Measurements from ENCODE around the gene HAND2.
A peak's percentile ranks its signal among the peaks of the same experiment; 100 is the strongest.

Gene HAND2

GRCh38 chr4:173535165-173535902 lies 5.3 kb upstream of the HAND2 start:
- H3K36me3 ChIP-seq (ENCODE audit: control insufficient read depth, low read depth, low read length), result no peaks in the 10 kb centered on the region
- H3K9ac ChIP-seq (ENCODE audit: low read length), result no peak overlapping the region

GRCh38 chr4:173534434-173534833 lies 4.4 kb upstream of the HAND2 start:
- Histone ChIP-seq H3K4me3 (ENCODE audit: low read length) (no peak overlapping the region), H3K27me3 (ENCODE audit: control insufficient read depth, insufficient read depth, low read length) (peaks cover 100% of the 10 kb centered on the region), H3K36me3 (ENCODE audit: control insufficient read depth, low read depth, low read length) (no peaks in the 10 kb centered on the region), H3K9me3 (ENCODE audit: control insufficient read depth, low read depth, low read length) (no peaks in the 10 kb centered on the region), H3K4me1 (ENCODE audit: control insufficient read depth, low read depth, low read length) (peaks cover 15% of the 10 kb centered on the region), H3K27ac (ENCODE audit: low read length) (no peak overlapping the region), H3K9ac (ENCODE audit: low read length) (no peak overlapping the region)

More at GRCh38 chr4:173535165-173535902, 5.3 kb upstream of the HAND2 start:
- H3K4me3 ChIP-seq (ENCODE audit: low read length), result no peak overlapping the region
- peaks cover 100% of the 10 kb centered on the region for H3K27me3 ChIP-seq (ENCODE audit: control insufficient read depth, insufficient read depth, low read length)
- H3K9me3 ChIP-seq (ENCODE audit: control insufficient read depth, low read depth, low read length), result no peaks in the 10 kb centered on the region
- peaks cover 14% of the 10 kb centered on the region for H3K4me1 ChIP-seq (ENCODE audit: control insufficient read depth, low read depth, low read length)
- no peak overlapping the region for H3K27ac ChIP-seq (ENCODE audit: low read length)

- Histone ChIP-seq H3K36me3 (ENCODE audit: control insufficient read depth, low read depth, low read length) (no peaks in the 10 kb centered on the region), H3K4me3 (ENCODE audit: low read length) (no peak overlapping the region), H3K9me3 (ENCODE audit: control insufficient read depth, low read depth, low read length) (no peaks in the 10 kb centered on the region), H3K27me3 (ENCODE audit: control insufficient read depth, insufficient read depth, low read length) (peaks cover 97% of the 10 kb centered on the region), H3K9ac (ENCODE audit: low read length) (no peak overlapping the region), H3K4me1 (ENCODE audit: control insufficient read depth, low read depth, low read length) (peaks cover 6% of the 10 kb centered on the region), H3K27ac (ENCODE audit: low read length) (no peak overlapping the region)
Measured at GRCh38 chr4:173532725-173533511, 2.9 kb upstream of the HAND2 start.

- peaks cover 97% of the 10 kb centered on the region for H3K27me3 ChIP-seq (ENCODE audit: control insufficient read depth, insufficient read depth, low read length)
- peaks cover 18% of the 10 kb centered on the region for H3K4me1 ChIP-seq (ENCODE audit: control insufficient read depth, low read depth, low read length)
- H3K4me3 ChIP-seq (ENCODE audit: low read length), result no peak overlapping the region
- H3K27ac ChIP-seq (ENCODE audit: low read length), result no peak overlapping the region
- no peaks in the 10 kb centered on the region for H3K9me3 ChIP-seq (ENCODE audit: control insufficient read depth, low read depth, low read length)
- H3K9ac ChIP-seq (ENCODE audit: low read length), result no peak overlapping the region
- no peaks in the 10 kb centered on the region for H3K36me3 ChIP-seq (ENCODE audit: control insufficient read depth, low read depth, low read length)
Measured at GRCh38 chr4:173531086-173531965, 1.3 kb upstream of the HAND2 start.

- Histone ChIP-seq H3K27me3 (ENCODE audit: control insufficient read depth, insufficient read depth, low read length) (peaks cover 97% of the 10 kb centered on the region), H3K4me3 (ENCODE audit: low read length) (peak overlapping the region; percentile 51), H3K9me3 (ENCODE audit: control insufficient read depth, low read depth, low read length) (no peaks in the 10 kb centered on the region), H3K27ac (ENCODE audit: low read length) (no peak overlapping the region), H3K4me1 (ENCODE audit: control insufficient read depth, low read depth, low read length) (peaks cover 18% of the 10 kb centered on the region), H3K36me3 (ENCODE audit: control insufficient read depth, low read depth, low read length) (no peaks in the 10 kb centered on the region), H3K9ac (ENCODE audit: low read length) (no peak overlapping the region)
Measured at GRCh38 chr4:173530326-173531085, 477 bp upstream of the HAND2 start.

- Histone ChIP-seq H3K9ac (ENCODE audit: low read length) (no peak overlapping the region), H3K4me1 (ENCODE audit: control insufficient read depth, low read depth, low read length) (peaks cover 27% of the 10 kb centered on the region), H3K27ac (ENCODE audit: low read length) (no peak overlapping the region), H3K9me3 (ENCODE audit: control insufficient read depth, low read depth, low read length) (no peaks in the 10 kb centered on the region), H3K27me3 (ENCODE audit: control insufficient read depth, insufficient read depth, low read length) (peaks cover 97% of the 10 kb centered on the region), H3K36me3 (ENCODE audit: control insufficient read depth, low read depth, low read length) (no peaks in the 10 kb centered on the region), H3K4me3 (ENCODE audit: low read length) (peak overlapping the region; percentile 35)
Measured at GRCh38 chr4:173528378-173529321, 1.4 kb downstream of the HAND2 start.

- H3K4me1 ChIP-seq (ENCODE audit: control insufficient read depth, low read depth, low read length), result peaks cover 37% of the 10 kb centered on the region
- H3K9me3 ChIP-seq (ENCODE audit: control insufficient read depth, low read depth, low read length), result no peaks in the 10 kb centered on the region
- peaks cover 97% of the 10 kb centered on the region for H3K27me3 ChIP-seq (ENCODE audit: control insufficient read depth, insufficient read depth, low read length)
- peak overlapping the region; percentile 37 for H3K4me3 ChIP-seq (ENCODE audit: low read length)
- no peak overlapping the region for H3K27ac ChIP-seq (ENCODE audit: low read length)
- H3K36me3 ChIP-seq (ENCODE audit: control insufficient read depth, low read depth, low read length), result no peaks in the 10 kb centered on the region
- H3K9ac ChIP-seq (ENCODE audit: low read length), result no peak overlapping the region
Measured at GRCh38 chr4:173527103-173527891, 2.7 kb downstream of the HAND2 start.

GRCh38 chr4:173526724-173527102 lies 3.3 kb downstream of the HAND2 start:
- Histone ChIP-seq H3K9ac (ENCODE audit: low read length) (no peak overlapping the region), H3K27ac (ENCODE audit: low read length) (no peak overlapping the region), H3K27me3 (ENCODE audit: control insufficient read depth, insufficient read depth, low read length) (peaks cover 97% of the 10 kb centered on the region)

GRCh38 chr4:173526027-173526482 lies 4.0 kb downstream of the HAND2 start:
- H3K27me3 ChIP-seq (ENCODE audit: control insufficient read depth, insufficient read depth, low read length), result peaks cover 97% of the 10 kb centered on the region
- H3K9ac ChIP-seq (ENCODE audit: low read length), result no peak overlapping the region
- H3K36me3 ChIP-seq (ENCODE audit: control insufficient read depth, low read depth, low read length), result no peaks in the 10 kb centered on the region
- H3K4me3 ChIP-seq (ENCODE audit: low read length), result no peak overlapping the region
- no peaks in the 10 kb centered on the region for H3K9me3 ChIP-seq (ENCODE audit: control insufficient read depth, low read depth, low read length)
- H3K27ac ChIP-seq (ENCODE audit: low read length), result no peak overlapping the region
- H3K4me1 ChIP-seq (ENCODE audit: control insufficient read depth, low read depth, low read length), result peaks cover 37% of the 10 kb centered on the region

More at GRCh38 chr4:173526724-173527102, 3.3 kb downstream of the HAND2 start:
- Histone ChIP-seq H3K36me3 (ENCODE audit: control insufficient read depth, low read depth, low read length) (no peaks in the 10 kb centered on the region), H3K4me3 (ENCODE audit: low read length) (peak overlapping the region; percentile 37), H3K4me1 (ENCODE audit: control insufficient read depth, low read depth, low read length) (peaks cover 37% of the 10 kb centered on the region), H3K9me3 (ENCODE audit: control insufficient read depth, low read depth, low read length) (no peaks in the 10 kb centered on the region)

Measured in iPS-18a (cell line).